ACC112 (cell line): ENCODE data around the gene ZNF302.

Source experiments
- H2AFZ ChIP-seq: fragments of 200-600 bp; sonication (generic); one replicate; pipeline ENCODE4 v1.6.0; 2017; ENCODE audit warnings: antibody characterized with exemption, low read length; ENCODE audit not compliant: unreplicated experiment
- H3K27ac ChIP-seq: fragments of 200-600 bp; sonication (generic); 2 replicates; pipeline ENCODE4 v1.5.1; 2014; ENCODE audit warnings: low read depth, mild to moderate bottlenecking, antibody characterized with exemption, low read length, moderate library complexity
- H3K27me3 ChIP-seq: fragments of 200-600 bp; sonication (generic); 2 replicates; pipeline ENCODE4 v1.6.1; 2014; ENCODE audit warnings: mild to moderate bottlenecking, antibody characterized with exemption, low read length, moderate library complexity, mixed read lengths; ENCODE audit not compliant: insufficient read depth
- H3K36me3 ChIP-seq: fragments of 200-600 bp; sonication (generic); 2 replicates; pipeline ENCODE4 v1.6.1; 2016; ENCODE audit warnings: mild to moderate bottlenecking, antibody characterized with exemption, low read length, moderate library complexity, mixed read lengths; ENCODE audit not compliant: insufficient read depth
- H3K4me1 ChIP-seq: fragments of 200-600 bp; sonication (generic); one replicate; pipeline ENCODE4 v1.6.1; 2016; ENCODE audit warnings: low read length, mixed read lengths; ENCODE audit not compliant: insufficient read depth, unreplicated experiment, control insufficient read depth
- H3K4me3 ChIP-seq: fragments of 200-600 bp; sonication (generic); 2 replicates; pipeline ENCODE4 v1.5.1; 2014; ENCODE audit warnings: mild to moderate bottlenecking, low read depth, low read length
- H3K79me2 ChIP-seq: fragments of 200-600 bp; sonication (generic); one replicate; pipeline ENCODE4 v1.6.0; 2016; ENCODE audit warnings: low read length; ENCODE audit not compliant: control insufficient read depth, unreplicated experiment, insufficient read depth

The ZNF302 gene

GRCh38 chr19:34688592-34688991, 11.1 kb downstream of the ZNF302 start:
- H3K27me3 ChIP-seq: no peaks in the 10 kb centered on the region
- no peaks in the 10 kb centered on the region for H3K79me2 ChIP-seq
- peaks cover 6% of the 10 kb centered on the region for H3K4me1 ChIP-seq
- H3K4me3 ChIP-seq: no peak overlapping the region
- H2AFZ ChIP-seq: no peak overlapping the region
- peaks cover 14% of the 10 kb centered on the region for H3K36me3 ChIP-seq
- no peak overlapping the region for H3K27ac ChIP-seq

- Histone ChIP-seq H3K27ac (no peak overlapping the region), H3K27me3 (no peaks in the 10 kb centered on the region), H2AFZ (no peak overlapping the region), H3K79me2 (no peaks in the 10 kb centered on the region), H3K4me1 (peaks cover 6% of the 10 kb centered on the region), H3K36me3 (no peaks in the 10 kb centered on the region), H3K4me3 (no peak overlapping the region)
Measured at GRCh38 chr19:34690372-34690771, 12.9 kb downstream of the ZNF302 start.

GRCh38 chr19:34692549-34692948, 15.1 kb downstream of the ZNF302 start:
- Histone ChIP-seq H3K79me2 (no peaks in the 10 kb centered on the region), H3K4me1 (peaks cover 6% of the 10 kb centered on the region), H3K36me3 (no peaks in the 10 kb centered on the region), H3K27ac (no peak overlapping the region), H3K4me3 (no peak overlapping the region), H3K27me3 (no peaks in the 10 kb centered on the region), H2AFZ (no peak overlapping the region)

- Histone ChIP-seq H3K4me3 (no peak overlapping the region), H3K27me3 (no peaks in the 10 kb centered on the region), H3K79me2 (no peaks in the 10 kb centered on the region), H3K36me3 (no peaks in the 10 kb centered on the region), H3K4me1 (no peaks in the 10 kb centered on the region), H3K27ac (no peak overlapping the region), H2AFZ (no peak overlapping the region)
Measured at GRCh38 chr19:34707661-34708060, 30.2 kb downstream of the ZNF302 start.

- Histone ChIP-seq H3K36me3 (no peaks in the 10 kb centered on the region), H3K4me3 (no peak overlapping the region), H3K27ac (no peak overlapping the region), H3K4me1 (no peaks in the 10 kb centered on the region), H2AFZ (no peak overlapping the region), H3K27me3 (peaks cover 4% of the 10 kb centered on the region; the same call in 1 of the 2 replicates), H3K79me2 (no peaks in the 10 kb centered on the region)
Measured at GRCh38 chr19:34711890-34712289, 34.4 kb downstream of the ZNF302 start.

GRCh38 chr19:34712395-34713261, 35.1 kb downstream of the ZNF302 start:
- H3K4me3 ChIP-seq: no peak overlapping the region
- no peak overlapping the region for H3K27ac ChIP-seq
- H2AFZ ChIP-seq: no peak overlapping the region
- H3K4me1 ChIP-seq: no peaks in the 10 kb centered on the region
- H3K36me3 ChIP-seq: no peaks in the 10 kb centered on the region
- no peaks in the 10 kb centered on the region for H3K79me2 ChIP-seq
- peaks cover 11% of the 10 kb centered on the region; the same call in 1 of the 2 replicates for H3K27me3 ChIP-seq

- Histone ChIP-seq H3K27ac (no peak overlapping the region), H3K79me2 (no peaks in the 10 kb centered on the region), H3K36me3 (no peaks in the 10 kb centered on the region), H3K27me3 (peaks cover 15% of the 10 kb centered on the region; the same call in 1 of the 2 replicates), H3K4me1 (no peaks in the 10 kb centered on the region), H2AFZ (no peak overlapping the region), H3K4me3 (no peak overlapping the region)
Measured at GRCh38 chr19:34713262-34713637, 35.8 kb downstream of the ZNF302 start.

- Histone ChIP-seq H3K4me1 (no peaks in the 10 kb centered on the region), H3K27me3 (peaks cover 15% of the 10 kb centered on the region; the same call in 1 of the 2 replicates), H3K27ac (no peak overlapping the region), H2AFZ (no peak overlapping the region), H3K36me3 (no peaks in the 10 kb centered on the region), H3K4me3 (no peak overlapping the region), H3K79me2 (no peaks in the 10 kb centered on the region)
Measured at GRCh38 chr19:34715357-34715756, 37.9 kb downstream of the ZNF302 start.

GRCh38 chr19:34722353-34722752, 44.9 kb downstream of the ZNF302 start:
- H3K4me1 ChIP-seq: no peaks in the 10 kb centered on the region
- H3K27me3 ChIP-seq: peaks cover 11% of the 10 kb centered on the region; the same call in 1 of the 2 replicates
- no peaks in the 10 kb centered on the region for H3K79me2 ChIP-seq
- H2AFZ ChIP-seq: no peak overlapping the region
- H3K27ac ChIP-seq: no peak overlapping the region
- no peaks in the 10 kb centered on the region for H3K36me3 ChIP-seq
- H3K4me3 ChIP-seq: no peak overlapping the region

GRCh38 chr19:34725400-34725799, 47.9 kb downstream of the ZNF302 start:
- Histone ChIP-seq H2AFZ (no peak overlapping the region), H3K27ac (no peak overlapping the region), H3K79me2 (no peaks in the 10 kb centered on the region), H3K36me3 (no peaks in the 10 kb centered on the region), H3K4me3 (no peak overlapping the region), H3K4me1 (no peaks in the 10 kb centered on the region), H3K27me3 (peaks cover 8% of the 10 kb centered on the region; the same call in 1 of the 2 replicates)
